GM21381 (cell line): ENCODE measurements around the gene EVX1.

Source experiments
- ATAC-seq: cut with Tn5 transposase; IDR thresholded peaks from one replicate; pipeline ENCODE4 v1.9.1; 2021; ENCODE audit warnings: mild to moderate bottlenecking, moderate library complexity; ENCODE audit not compliant: unreplicated experiment

EVX1 gene

DNA sequence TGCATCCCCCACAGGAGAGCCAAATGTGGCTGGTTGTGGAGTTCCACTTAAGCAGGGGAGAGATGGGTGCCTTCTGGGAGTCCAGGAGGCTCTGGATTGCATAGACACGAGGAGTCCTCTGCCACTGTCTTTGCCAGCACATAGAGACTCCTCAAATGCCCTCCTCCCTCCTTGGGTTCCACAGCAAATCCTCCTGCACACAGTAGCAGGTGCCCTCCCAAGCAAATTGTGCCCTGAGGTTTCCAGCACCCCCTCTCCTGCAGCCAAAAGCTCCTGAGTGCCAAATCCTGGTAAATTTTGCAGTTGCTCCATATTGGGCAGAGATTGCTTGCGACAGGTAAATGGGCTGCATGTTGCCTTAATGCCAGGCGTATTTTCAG is 5.8 kb downstream of the EVX1 start:
- ATAC-seq, result no peak

DNA sequence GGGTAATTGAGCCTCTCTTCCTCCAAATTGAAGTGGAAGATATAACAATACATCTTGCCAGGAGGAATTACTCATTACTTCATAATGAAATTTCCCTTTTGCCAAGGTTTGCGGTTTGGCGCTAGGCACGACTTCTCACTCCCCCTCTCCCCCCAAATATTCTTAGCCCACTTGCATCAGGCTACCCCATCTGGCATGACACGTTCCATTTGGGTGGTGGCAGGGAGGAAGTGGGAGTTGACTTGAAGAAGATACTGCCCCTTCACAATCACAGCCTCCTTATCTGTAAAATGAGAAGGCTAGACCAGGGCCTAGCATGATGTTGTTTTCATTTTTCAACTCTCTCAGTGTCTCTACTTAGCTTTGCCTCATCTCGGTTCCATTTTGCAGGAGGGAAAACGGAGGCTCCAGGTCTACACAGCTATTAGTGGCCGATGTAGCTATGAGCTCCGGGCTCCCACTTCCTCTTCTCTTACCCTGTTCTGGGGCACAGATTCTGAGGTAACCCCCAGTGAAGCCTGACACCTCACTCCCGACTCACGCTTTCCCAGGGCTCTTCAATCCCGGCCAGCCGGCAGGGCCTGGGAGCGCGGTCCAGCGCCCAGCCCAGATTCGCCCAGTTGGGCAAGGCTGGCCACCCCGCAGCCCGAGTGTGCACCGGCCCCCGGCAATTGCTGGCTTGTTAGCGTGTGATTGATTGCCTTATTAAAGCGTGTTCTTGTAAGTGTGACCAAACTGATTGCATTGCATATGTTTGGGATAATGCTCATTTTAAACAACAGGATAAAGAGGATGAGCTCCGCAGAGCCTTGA is 6.5 kb downstream of the EVX1 start:
- ATAC-seq, result no peak

DNA sequence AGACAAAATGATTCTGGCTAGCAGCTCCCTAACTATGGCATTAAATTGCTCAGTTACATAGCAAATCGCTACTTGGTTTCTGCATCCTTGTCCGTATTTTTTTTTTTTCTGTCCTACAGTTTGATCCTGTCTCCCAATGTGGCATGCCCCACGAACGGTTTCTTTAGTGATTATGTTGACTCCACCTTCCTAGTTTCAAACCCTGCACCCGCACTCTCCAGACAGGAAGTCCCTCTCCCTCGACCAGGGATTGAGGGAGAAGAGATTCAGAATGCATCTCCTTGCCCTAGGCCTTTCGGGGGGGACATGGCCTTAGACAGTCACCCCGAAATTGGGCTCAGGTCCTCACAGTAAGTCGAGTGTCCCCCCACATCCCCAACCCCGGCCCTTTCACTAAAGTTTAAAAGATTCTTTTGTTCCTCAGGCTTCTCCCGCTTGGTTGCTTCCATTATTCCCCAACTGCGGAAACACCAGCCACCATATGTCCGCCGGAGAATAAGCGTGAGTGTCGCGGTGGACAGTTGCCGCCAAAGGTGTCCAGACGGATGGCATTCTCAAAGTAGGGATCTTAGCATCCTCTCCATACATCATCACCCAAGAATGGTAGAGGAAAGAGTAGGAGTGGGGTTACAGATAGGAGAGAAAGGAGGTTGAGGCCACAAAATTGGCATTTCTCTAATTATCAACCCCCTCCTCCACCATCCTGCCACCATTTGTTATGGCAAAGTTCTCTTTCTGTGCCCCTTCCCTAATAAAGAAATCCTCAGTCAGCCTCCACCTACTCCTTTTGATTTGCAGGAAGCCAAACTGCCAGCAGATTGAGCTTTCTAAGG is 7.3 kb downstream of the EVX1 start:
- ATAC-seq, result no peak

DNA sequence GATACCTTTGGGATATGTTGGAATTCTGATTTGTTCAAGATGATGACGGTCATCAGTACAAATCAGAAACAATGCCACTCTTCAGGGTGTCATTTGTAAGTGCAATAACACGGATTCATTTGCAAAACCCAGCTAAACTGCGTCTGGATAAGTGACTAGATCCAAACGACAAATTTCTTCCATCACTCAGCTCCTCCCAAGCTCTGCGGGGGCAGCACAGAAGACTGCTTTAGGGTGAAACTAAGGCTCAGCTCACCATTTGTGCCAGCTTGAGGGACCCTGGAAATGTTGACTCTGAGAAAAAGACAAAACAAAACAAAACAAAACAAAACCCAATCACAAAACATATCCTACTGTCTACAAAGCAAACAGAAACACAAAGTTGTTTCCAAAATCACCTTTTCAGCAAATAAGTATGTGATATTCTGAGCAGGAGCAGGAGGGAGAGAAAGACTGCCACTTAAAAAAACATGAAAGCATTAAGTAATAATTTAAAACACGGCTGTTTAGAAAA is 8.0 kb downstream of the EVX1 start:
- ATAC-seq, result no peak

DNA sequence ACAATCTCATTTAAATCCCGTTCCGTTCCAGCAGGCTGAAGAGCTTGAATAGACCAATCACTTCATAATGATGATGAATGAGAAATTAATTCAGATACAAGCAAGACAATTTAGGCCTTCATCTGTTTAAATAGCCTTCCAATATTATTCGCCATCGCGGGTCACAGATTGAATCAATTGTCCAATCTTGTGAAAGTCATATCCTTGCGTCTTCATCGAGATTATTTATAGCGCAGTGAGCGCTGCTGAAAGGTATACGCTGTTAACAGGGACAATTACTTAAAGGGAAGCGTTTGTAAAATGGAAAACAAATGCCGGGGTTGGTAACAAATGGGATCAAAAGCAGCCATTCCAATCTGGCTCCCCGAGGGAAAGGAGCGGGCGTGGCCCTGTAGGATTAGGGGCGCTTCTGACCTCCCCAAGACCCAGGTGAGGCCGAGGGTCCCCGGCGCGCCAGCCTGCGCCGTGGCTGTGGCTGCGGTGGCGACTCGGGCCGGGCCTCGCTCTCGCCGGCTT is 8.6 kb downstream of the EVX1 start:
- no peak for ATAC-seq

DNA sequence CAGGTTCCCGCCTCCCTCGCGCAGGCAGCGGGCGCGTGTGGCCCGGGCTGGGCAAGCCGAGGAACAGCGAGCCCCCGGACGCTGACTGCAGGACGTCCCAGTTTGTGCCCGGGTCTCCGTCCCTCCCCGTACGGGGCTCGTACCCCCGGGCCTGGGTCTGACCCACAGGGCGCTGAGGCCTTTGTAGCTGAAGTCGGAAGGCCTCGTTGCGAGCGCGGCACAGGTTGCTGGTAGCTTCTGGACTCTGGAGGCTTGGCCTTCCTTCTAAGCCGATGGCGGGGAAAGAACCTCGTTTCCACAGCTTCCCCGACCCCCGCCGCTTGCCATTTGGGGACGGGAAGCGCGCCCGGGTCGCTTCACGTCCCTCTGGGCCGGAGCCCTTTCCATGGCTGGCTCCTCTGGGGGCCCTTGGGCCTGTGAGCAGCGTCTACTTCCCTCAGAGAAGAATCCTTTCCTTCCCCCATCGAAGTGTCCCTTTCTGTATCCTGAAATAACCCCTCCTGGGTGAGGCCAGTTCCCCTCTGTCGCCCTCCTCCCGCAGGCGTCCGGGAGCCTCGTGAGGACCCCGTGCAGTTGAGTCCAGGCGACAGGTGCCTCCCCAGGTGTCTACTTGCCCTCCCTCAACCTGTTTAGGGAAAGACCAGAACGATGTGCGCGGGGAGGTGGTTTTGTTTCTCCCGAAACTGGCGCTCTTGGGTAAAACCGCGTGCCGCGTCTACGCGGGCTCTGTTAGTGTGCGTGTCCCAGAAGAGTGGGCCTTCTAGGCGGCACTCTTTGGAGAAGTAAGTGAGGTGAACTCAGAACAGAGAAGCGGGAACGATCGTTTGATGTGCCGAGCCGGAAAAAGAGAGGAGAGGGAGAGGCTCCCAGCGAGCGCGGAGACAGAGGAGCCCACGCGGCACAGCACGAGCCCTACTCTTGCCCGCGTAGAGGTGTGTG is 9.3 kb downstream of the EVX1 start:
- ATAC-seq, result no peak

DNA sequence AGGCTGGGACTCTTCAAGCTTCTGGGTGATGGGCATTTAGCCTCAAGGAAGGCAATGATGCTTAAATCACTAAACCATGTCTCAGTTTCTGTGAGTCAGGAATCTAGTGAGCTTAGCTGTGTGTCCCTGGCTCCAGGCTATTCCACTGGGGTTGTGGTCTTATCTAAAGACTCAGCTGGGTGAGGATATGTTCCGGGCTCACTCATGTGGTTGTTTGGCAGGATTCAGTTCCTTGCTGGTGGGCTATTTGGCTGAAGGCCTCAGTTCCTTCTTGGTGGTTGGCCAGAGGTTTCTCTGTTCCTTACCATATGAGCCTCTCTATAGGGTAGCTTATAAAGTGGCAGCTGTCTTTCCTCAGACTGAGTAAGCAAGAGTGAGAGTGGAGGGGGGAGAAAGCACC is 12.0 kb downstream of the EVX1 start:
- ATAC-seq, result no peak

DNA sequence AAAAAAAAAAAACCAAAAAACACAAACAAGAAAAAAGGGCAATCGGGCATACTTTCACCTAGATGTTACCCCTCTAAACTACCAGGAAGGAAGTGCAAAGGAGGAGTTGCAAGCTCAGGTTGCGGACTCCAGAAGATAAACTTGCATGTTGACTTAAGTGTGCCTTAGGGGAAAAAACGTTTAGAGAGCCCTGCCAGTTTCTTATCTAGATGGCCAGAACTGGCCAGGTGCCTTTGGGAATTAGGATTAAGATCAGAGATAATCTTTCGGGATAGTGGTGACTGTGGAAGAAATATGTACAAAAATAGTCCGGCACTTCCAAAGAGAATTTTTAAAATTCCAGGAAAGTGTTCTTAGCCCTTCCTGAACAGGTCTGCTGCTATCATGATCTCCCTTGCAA is 17.6 kb downstream of the EVX1 start:
- no peak for ATAC-seq

DNA sequence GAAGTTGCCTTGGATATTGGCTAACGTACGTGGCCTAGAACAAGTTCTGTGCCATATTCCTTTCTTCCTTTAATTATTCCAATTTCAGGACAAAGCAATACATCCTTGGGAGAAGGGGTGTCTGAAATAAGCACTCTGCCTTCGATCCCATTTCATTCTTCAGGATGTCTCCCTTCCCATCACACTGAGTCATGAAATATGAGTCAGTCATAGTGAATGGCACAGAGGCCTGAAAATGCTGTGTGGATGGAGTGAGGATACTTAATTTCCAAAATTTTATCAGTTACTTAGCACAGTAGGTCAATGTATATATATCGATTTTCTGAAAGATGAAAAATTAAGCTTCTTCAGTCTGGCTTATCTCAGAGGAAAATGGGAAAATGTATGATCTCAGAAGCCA is 19.5 kb downstream of the EVX1 start:
- no peak for ATAC-seq

DNA sequence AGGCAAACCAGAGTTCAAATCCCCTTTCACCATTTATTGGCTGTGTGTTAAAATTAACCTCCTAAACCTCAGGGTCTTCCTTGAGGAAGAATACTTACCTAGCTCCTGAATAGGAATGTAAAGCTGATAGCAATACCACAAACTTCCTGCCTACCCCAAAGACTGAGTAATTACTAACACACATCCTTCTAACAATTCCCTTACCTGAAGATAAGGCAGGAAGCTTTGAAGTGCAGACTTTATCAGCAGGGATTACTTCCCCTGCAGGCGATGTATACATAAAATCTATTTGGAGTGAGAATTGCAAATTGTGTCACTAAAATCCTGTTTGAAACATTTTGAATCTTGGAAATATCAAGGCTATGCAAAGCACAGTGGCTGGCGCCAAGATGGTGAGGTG is 21.2 kb downstream of the EVX1 start:
- ATAC-seq, result no peak

DNA sequence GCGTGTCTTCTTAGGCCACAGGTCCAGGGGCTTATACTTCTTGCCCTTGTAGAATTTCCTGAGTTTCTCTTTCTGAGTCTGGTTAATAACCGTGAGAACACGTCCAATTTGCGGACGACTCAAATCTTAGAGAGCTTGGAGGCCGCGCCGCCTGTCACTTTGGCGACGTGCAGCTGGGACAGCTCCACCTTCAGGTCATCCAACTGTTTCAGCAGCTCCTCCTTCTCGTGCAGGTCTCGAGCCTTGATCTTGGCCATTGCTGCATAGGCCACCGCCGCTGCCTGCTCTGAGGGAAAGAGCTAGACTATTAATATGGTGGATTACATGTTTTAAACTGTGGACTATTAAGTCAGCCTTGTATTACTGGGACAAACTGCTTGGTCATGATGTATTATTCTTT is 26.9 kb downstream of the EVX1 start:
- no peak for ATAC-seq

DNA sequence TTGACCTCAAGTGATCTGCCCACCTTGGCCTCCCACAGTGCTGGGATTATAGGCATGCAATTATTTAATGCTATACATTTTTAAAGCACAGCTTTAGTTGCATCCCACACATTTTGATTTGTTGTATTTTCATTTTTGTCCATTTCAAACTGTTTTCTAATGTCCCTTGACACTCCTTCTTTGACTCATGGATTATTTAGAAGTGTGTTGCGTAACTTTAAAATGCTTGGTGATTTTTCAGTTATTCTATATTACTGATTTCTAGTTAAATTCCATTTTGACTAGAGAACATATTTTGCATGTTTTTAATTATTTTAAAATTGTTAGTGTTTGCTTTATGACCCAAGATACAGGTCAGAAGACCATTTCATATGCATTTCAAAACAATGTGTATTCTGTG is 28.8 kb downstream of the EVX1 start:
- no peak for ATAC-seq

DNA sequence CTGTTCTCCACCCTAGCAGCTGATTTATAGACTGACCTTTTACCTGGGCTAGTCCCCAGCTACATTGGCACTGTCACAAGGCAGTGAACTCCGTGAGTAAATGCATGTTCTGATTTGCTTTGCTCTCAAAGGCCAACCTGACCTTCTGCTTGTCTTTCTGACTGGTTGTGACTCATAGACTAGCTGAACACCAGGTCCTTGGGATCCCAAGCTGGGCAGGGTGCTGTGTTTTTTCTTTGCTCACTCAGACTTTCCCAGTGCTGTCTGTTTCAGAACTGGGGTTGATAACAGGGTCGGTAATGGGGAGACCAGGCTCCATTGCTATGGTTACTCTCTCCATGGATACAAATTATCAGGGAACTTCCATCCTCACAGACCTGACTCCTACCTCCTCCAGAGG is 35.0 kb downstream of the EVX1 start:
- no peak for ATAC-seq

DNA sequence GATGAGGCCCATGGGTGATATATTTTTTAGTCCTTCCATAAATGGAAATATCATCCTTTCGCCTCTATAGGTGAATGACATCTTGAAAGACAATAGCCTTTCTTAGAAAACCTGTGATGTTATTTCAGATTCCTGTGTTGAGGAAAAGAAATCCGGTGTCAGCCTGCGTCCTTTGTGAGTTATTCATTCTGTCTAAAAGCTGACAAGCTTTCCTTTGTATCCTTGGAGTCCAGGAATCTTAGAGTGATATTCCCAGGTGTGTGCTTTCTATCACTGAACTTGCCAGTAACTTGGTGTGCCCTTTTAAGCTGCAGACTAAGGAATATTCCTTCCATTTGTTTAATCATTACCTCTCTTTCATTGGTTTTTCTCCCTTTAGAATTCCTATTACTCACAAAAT is 41.0 kb downstream of the EVX1 start:
- no peak for ATAC-seq

DNA sequence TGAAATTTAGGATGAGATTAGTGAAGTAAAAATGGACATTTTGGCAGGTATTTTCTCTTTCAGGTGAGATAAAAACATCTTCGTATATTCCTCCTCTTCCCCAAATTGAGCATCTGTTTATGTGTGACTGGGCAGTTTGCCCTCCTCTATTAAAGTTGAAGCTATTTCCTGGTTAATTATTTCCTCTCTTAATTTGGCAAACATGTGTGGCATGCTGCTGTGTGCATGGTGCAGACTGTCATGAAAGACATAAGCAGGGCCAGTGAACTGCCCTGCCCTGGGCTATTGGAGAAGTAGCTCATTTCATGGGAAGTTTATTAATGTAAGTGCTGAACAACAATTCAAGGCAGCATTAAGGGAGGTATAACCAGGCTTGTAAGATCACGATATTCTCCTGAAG is 52.6 kb downstream of the EVX1 start:
- ATAC-seq, result no peak

DNA sequence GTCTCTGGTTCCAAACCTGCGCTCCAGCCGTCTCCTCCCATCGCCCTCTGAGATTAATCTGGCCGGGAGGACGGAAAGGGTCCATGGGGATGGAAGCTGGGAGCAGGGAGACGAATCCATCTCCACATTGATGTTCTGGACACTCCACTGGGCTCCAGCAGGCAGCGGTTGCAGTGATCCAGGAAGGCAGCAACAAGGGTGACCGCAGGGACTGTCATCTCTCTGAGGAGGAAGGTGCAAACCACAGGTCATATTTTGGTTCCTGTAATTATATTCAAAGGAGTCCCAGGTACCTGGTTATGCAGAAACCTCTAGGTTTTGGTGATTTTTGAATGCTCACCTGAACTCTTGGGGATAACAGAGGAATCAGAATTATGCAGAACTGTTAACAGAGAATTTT is 54.8 kb downstream of the EVX1 start:
- ATAC-seq, result no peak
